Stimulated activated CD4-positive, alpha-beta T cell treated with anti-CD3 and anti-CD28 coated beads, Interleukin-12 subunit alpha, Interleukin-12 subunit beta, amount 100 ng/mL, for 4 hours (primary cell): ENCODE results near the gene PSORS1C2.
"Not testable (repeated sequence)": the region's sequence is repeated elsewhere in the genome, so short reads cannot be mapped to it uniquely, and the experiment has no call there.

Source experiments
- DNase-seq: peaks from one replicate; pipeline ENCODE4 v3.0.0-alpha.2; 2020

The PSORS1C2 gene

DNA sequence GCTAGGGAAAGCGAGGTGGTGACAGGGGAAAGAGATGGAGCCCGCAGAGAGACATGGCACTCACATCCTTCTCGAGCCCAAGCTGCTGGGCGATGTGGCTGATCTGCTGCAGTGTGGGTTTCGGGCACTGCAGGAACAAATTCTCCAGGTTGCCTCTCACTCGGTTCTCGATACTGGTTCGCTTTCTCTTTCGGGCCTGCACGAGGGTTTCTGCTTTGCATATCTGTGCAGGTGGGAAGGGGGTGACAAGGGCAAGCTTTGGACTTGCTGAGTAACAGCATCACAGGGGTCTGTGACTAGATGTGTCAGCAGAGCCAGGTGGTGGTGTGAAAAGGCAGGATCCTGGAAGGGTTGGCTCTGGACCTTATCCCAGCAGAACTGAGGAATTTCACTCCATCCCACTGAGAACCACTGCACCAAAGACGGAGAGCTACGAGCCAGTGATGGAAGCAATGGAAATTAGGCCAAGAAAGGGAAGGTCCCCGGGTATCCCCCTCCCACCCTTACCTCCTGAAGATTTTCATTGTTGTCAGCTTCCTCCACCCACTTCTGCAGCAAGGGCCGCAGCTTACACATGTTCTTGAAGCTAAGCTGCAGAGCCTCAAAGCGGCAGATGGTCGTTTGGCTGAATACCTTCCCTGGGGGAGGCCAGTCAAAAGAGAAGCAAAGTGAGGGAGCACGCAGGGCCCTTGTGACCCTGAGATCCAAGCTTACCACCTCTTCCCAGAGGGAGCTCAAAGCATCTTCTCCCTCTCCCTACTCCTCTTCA lies 26.4 kb upstream of the PSORS1C2 start:
- DNase-seq = not testable (repeated sequence)

DNA sequence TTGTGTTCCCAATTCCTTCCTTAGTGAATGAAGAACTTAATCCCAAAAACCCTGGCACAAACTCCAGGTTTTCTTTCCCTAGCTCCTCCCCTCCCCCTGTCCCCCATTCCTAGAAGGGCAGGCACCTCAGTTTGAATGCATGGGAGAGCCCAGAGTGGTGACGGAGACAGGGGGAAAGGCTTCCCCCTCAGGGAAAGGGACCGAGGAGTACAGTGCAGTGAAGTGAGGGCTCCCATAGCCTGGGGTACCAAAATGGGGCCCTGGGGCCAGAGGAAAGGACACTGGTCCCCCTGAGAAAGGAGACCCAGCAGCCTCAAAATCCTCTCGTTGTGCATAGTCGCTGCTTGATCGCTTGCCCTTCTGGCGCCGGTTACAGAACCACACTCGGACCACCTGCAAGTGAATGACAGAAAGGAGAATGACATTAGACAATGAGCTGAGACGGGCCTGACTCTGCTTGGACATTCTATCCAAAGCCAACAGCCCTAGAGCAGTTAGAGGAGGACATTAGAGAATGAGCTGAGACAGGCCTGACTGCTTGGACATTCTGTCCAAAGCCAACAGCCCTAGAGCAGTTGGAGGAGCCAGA lies 25.7 kb upstream of the PSORS1C2 start:
- not testable (repeated sequence) for DNase-seq

DNA sequence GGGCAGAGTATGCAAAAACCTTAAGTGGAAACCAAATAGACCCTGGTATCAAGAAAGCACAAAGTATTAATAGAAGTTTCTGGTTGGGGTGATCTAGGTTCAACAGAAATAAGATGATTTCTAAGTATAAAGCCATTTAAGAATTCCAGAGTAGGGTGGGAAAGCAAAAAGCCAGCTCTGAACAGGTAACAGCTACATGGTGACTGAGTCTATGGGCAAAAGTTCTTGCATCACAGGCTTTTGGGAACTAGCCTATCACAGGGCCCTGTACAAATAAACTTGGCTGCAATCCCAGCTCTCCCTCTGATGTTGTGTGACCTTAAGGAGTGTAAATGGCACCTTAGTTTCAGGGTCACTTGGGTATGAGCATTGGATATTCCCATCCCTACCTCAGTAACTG lies 25.1 kb upstream of the PSORS1C2 start:
- DNase-seq = no peak

DNA sequence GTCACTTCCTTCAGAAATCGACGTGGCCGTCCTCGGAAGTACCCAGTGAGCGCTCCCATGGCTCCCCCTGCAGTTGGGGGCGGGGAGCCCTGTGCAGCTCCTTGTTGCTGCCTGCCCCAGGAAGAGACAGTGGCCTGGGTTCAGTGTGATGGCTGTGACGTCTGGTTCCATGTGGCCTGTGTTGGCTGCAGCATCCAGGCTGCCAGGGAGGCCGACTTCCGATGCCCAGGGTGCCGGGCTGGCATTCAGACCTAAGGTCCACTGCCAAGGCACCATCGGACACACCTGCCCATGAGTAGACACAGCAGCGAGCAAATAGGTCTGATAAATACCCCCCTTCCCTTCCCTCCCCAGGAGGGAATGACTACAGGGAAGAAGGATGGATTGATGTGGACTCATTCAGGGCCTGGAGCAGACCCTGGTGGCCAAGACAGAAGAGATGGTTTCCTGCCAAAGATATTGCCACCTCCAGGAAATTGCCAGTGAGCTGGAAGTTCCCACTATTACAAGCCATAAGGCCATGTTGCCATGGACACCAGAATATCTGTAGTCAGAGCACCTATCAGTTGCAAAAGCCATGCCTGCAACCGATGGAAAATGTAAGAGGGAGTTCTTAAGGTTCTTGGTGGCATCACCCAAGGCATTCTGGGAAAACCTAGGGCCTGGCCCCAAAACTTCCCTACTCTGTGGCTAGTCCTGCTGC lies 23.7 kb upstream of the PSORS1C2 start:
- no peak for DNase-seq

DNA sequence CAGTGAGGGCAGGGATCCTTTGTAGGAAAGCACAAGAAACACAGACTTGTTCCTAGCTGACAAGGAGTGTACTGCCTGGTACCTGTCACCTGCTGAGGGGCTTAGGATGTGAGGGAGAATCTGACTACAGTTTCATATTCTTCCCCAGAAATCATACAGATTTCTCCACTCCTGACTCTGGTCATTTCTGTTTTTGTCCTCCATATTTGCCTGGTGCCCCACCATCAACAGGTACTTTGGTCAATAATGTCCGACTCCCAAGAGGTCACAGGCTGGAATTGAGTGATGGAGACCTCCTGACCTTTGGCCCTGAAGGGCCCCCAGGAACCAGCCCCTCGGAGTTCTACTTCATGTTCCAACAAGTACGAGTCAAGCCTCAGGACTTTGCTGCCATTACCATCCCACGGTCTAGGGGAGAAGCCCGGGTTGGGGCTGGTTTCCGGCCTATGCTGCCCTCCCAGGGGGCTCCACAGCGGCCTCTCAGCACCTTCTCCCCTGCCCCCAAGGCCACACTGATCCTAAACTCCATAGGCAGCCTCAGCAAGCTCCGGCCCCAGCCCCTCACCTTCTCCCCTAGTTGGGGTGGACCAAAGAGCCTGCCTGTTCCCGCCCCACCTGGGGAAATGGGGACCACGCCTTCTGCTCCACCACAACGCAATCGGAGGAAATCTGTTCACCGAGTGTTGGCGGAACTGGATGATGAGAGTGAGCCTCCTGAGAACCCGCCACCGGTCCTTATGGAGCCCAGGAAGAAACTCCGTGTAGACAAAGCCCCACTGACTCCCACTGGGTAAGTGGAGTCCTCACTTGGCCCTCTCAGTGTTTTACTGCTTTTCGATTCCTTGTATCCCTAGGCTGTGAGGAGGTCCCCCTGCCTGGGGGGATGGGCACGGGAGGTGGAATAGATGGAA lies 22.6 kb upstream of the PSORS1C2 start:
- no peak for DNase-seq

DNA sequence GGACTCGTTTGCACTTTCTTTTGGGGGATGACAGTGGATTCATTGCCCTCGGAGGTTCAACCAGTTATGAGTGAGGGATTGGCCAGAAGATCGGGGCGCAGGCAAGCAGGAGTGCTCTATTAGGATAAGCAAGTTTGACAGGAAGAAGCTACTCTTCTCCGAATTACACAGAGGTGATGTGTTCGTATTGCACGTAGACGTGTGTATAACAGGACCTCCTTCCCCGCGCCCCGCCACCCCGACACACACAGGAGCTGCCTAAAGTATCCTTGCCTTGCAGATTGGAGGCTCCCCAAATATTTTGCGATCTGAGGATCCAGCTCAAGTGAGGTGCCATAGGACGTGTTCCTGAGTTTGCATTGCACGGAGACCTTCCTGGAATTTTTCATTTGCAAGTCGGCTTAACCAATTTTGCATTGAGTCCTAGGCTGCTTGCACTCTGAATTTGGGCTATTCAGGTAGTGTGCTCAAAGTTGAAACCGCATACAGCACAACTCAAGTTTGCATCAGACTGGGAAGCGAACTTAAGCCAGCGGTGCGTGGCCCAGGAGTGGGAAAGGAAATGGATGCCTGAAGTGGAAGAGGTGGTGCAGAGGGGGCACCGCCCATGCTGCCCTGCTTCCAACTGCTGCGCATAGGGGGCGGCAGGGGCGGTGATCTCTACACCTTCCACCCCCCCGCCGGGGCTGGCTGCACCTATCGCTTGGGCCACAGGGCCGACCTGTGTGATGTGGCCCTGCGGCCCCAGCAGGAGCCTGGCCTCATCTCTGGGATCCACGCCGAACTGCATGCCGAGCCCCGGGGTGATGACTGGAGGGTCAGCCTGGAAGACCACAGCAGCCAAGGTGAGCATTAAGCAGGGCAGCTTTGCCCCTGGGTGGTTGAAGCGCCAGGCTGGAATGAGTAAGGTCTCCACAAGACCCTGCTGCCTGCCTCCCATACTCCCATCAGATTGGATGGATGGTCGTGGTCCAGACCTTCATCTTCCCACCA lies 20.3 kb upstream of the PSORS1C2 start:
- DNase-seq = no peak

DNA sequence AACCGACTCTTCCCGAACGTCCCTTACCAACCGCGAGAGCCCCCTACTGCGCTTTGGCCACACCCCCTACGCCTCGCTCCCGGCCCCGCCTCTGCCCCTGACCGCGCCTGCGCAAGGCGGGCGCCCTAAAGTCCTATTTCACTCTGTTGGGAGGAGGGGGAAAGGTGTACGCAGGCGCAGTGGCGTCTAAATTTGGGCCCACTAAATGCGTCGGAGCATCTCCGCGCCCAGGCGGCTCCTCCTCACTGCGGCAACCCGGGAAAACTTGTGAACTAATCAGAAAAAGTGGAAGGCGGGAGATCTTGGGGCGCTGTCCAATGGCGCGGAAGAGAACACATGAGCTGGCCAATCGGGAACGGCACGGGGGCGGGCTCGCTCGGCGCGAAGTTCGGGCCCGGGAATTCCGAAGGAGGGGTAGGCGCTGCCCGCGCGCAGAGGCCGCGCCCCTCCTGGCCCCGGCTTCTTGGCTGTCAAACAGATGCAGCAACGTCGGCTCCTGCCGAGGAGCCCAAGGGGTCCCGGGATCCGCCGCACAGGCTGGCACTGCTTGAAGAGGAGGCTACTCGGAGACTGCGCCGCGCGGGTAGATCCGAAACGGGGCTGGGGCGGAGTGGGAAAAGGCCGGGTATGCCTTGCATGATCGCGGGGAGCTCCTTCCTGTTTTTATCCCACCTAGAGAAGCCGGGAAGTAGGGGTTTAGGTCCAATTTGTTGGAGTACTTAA lies 19.4 kb upstream of the PSORS1C2 start, which contains the start of gene TCF19:
Gene TCF19, plus strand, starts transcription at position 450 of the 723 bp plus-strand sequence. CDS start 881 bp downstream, outside the sequence.
- DNase-seq = peak; percentile 99

DNA sequence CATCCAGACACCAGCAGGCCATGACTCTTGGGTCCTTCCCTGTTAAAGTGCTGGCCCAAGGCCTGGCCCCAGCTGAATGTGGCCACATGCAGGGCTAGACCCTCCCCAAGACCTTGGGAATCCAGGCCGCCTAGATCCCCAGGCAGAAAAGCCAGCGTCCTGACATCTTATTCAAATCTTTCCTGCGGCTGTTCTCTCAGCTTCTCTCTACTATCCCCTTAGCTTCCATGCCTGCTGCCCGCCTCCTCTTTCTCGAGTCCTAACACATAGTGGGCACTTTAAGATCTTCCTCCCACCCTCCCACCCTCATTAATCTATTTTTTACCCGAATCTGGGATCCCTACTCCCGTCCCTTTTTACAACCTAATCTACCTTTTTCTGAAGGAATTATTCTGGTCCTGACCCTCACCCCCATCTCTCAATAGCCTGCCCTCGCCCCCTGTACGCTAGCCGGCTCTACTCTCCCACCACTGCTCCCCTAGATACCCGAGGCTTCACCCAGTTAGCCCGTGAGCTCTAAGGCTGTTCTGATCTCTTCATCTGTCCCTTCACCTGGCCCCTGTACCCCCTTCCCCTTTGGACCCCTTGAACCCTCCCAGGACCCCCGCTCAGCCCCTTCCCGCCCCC lies 18.8 kb upstream of the PSORS1C2 start, which contains the start of gene CCHCR1:
Gene CCHCR1, minus strand, starts transcription at position 290 of the 627 bp plus-strand sequence. Its CDS starts 202 bp downstream, at position 88.
- no peak for DNase-seq

DNA sequence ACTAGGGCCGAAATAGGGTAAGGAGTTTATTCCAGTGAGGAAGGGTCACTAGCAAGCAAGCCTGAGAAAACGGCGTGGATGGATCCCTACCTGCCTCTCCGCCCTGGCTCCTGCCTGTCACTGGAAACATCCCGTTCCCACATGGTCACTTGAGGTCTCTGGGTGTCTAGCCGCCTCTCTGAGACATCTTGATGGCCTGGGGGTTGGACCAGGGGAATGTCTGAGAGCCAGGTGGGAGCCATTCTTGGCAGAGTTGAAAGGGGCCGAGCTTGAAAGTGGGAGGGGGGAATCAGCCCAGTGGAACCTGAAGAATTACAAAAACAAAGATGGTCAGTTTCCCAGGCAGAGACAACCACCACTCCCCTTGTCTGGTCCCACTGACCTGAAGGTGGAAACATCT lies 17.8 kb upstream of the PSORS1C2 start:
- DNase-seq = no peak

DNA sequence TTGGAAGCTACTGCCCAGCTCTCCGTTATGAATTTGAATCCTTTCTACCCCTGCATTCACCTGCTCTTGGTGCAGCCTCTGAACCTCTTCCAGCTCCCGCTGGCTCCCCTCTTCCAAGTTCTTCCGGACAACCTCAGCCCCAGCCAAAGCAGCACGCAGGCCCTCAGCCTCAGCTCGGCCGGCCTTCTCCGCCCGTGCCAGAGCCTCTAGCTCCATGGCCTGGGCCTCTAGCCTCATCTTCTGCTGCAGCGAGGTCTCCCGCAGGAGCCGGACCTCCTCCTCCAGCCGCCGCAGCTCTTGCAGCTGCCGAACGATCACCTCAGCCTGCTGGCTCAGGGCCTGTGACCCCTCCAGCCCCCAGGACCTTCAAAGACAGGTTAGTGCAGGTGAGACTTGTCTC lies 15.6 kb upstream of the PSORS1C2 start:
- DNase-seq = no peak

DNA sequence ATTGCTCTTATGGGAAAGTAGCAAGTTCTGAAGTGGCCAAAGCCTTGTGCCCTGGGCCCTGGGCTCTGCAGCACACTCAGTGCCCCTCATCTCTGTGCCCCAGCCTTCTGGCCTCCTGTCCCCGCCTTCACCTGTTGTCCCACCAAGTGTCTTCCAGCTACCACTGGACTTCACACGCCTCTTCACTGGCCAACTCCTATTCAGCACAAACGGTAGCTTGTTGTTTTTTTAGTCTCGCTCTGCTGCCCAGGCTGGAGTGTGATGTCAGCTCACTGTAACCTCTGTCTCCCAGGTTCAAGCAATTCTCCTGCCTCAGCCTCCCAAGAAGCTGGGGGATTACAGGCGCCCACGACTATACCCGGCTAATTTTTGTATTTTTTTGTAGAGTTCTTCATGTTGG lies 13.9 kb upstream of the PSORS1C2 start:
- DNase-seq = no peak

DNA sequence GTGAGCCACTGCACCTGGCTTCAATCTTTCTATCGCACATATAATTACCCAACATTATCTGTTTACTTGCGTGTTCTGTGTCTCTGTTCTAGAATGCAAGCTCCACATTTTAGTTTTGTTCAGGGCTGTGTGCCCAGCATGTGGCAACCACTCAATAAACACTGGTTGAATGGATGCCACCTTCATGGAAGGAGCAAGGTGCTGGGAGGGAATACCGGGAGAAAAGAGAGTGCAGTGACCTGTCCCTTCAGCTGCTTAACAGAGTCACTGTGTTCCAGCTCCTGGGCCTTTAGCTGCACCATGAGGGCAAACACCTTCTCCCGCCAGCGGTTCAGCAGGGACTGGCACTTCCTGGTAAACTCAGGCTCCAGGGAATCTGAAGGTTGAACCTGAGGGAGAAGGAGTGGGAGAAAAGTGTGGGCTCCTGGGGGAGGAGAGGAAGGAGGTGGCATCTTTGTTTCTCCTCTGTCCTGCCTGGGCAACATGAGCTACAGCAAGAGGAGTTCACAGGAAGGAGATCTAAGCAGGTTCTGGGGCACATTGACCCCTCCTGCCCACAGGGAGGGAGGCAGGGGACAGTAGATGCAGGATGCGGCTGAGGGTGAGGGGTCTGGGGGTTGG lies 11.1 kb upstream of the PSORS1C2 start:
- DNase-seq = no peak

DNA sequence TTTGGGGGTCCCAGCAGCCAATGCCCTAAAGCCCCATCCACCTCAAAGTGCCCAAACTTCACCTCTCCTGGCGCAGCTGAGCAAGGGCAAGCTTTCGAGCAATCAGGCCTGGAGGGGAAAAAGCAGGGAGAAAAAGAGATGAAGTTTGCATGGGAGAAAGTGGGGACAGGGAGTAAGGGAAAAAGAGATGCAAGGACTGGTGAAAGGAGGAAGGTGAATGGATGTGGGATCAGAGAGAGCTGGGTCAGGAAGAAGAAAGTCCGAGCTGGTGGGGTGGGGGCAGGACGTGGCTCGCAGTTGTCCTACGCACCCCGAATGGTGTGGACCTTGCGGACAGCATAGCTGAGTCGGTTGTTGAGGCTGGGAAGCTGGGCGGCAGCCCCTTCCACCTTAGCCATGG lies 6.5 kb upstream of the PSORS1C2 start:
- DNase-seq = no peak

DNA sequence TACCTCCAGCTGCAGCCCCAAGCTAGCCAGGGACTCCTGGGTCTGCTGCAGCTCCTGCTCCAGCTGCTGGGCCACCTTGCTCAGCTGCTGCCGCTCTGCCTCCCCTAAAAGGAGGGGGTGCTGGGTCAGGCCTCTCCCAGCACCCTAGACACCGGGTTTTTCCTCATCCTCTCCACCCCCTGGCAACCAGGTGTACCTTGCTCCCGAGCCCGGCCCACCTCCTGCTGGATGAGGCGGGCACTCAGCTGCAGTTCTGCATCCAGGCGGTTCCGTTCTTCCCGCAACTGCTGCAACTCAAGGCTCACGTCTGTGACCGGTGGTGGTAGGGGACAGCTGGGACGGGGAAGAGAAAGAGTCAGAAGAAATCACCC lies 6.1 kb upstream of the PSORS1C2 start:
- DNase-seq = no peak

DNA sequence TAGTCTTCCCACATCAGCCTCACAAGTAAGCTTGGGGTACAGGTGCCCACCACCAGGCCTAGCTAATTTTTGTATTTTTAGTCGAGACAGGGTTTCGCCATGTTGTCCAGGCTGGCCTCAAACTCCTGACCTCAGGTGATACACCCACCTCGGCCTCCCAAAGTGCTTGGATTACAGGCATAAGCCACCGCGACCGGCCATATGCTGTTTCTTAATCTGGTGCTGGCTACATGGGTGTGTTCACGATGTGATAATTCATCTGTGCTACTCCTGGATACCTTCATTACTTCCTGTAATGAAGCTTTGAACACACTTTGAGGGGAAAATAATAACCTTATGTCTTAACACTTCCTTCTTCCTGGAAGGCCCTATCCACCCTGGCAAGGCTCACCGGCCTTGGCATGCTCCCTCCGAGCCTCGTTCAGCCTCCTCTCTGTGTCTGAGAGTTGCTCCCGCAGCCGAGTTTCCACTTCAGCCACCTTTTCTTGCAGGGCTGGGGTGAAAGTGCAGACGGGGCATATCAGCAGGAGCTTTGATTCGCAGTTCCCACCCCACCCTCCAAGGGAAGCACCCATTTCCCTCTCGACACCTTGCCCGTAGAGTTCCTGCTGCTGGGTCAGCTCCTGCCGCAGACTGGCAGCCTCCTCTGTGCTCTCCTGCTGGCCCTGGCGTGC lies 5.6 kb upstream of the PSORS1C2 start:
- DNase-seq = no peak

DNA sequence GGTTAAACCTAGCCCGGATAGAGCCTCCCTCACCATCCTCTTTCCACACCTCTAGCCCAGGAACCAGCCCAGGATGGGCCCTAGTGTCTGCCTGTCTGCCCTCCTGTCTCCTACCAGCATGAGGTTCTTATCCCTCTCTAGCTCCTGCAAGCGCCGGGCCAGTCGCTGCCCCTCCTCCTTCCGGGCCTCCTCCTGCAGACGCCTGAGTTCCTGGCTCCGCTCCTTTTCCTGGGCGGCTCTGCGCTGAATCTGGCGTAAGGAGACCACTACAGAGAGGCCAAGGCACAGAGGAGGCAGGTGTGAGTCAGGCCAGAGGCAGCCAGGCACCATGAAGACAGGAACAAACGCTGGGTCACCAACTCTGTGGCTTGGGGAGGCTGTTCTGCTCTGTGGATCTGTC lies 4.3 kb upstream of the PSORS1C2 start:
- no peak for DNase-seq

DNA sequence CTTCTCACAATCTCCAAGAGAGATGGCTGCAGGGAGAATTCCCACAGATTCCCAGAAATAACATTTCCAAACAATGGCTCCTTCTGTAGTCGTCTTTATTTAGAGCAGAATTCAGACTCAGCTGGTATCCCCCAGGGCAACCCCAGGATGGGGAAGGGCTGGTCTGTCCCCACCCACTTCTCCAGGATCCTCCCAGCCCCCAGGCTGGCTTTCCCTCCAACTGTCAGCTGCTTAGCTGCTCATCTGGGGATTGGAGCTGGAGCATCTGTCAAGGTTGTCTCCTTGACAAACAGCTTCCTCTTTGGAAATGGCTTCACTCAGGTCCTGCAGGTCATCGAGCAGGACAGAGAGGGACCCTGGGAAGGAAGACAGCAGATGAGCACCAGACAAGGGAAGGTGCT lies 3.5 kb upstream of the PSORS1C2 start:
- no peak for DNase-seq

DNA sequence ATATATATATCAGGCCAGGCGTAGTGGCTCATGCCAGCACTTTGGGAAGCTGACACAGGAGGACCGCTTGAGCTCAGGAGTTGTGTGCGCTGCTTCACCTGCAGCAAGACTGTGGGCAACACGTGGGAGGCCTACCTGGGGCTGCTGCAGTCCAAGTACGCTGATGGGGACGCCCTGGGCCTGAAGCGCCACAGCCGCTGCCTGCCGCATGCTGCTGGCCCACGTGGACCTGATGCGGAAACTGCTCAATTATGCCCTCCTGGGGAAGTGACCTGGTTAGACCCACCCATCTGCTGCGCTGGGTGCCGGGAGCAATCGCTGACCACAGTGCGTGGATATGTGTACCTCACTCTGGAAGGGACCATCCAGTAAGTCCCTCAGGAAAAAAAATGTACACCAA lies 1.8 kb upstream of the PSORS1C2 start:
- DNase-seq = no peak

DNA sequence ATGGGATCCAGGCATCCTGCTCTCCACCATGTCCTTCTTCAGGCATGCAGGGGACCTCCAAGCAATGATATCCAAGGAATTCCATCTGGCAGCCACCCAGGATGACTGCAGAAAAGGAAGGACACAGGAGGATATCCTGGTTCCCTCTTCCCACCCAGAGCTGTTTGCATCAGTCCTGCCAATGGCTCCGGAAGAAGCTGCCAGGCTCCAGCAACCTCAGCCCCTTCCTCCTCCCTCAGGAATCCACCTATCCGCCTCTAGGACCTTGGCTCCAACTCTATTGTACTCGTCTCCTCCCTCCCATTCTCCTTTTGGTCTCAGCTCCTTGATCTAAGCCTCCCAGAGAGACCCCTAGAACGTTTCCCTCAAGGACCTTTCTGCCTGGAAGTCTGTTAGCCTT lies 733 bp upstream of the PSORS1C2 start:
- no peak for DNase-seq
